Effector CD4-positive, alpha-beta T cell (primary cell): ENCODE results near the gene ATAD2B.

ENCODE experiments used
- DNase-seq: peaks from one replicate; pipeline ENCODE4 v3.0.0-alpha.2; 2020

ATAD2B gene

GRCh38 chr2:23836505-23836904 is 90.4 kb downstream of the ATAD2B start:
- no peak for DNase-seq

- no peak for DNase-seq
Observed at GRCh38 chr2:23835988-23836387, 90.9 kb downstream of the ATAD2B start.

GRCh38 chr2:23835423-23835822 is 91.5 kb downstream of the ATAD2B start:
- DNase-seq: no peak

GRCh38 chr2:23828986-23829385 is 97.9 kb downstream of the ATAD2B start:
- no peak for DNase-seq

GRCh38 chr2:23828256-23828980 is 98.5 kb downstream of the ATAD2B start:
- no peak for DNase-seq

- no peak for DNase-seq
Observed at GRCh38 chr2:23827287-23827686, 99.6 kb downstream of the ATAD2B start.

GRCh38 chr2:23826771-23827170 is 100.2 kb downstream of the ATAD2B start:
- DNase-seq: no peak

- no peak for DNase-seq
Observed at GRCh38 chr2:23826040-23826439, 100.9 kb downstream of the ATAD2B start.

GRCh38 chr2:23824777-23825212 is 102.1 kb downstream of the ATAD2B start:
- peak; percentile 12 for DNase-seq

GRCh38 chr2:23823863-23824262 is 103.1 kb downstream of the ATAD2B start:
- DNase-seq: no peak

GRCh38 chr2:23814963-23815362 is 112.0 kb downstream of the ATAD2B start:
- no peak for DNase-seq

- no peak for DNase-seq
Observed at GRCh38 chr2:23813438-23813837, 113.5 kb downstream of the ATAD2B start.

- DNase-seq: no peak
Observed at GRCh38 chr2:23809150-23809549, 117.8 kb downstream of the ATAD2B start.

GRCh38 chr2:23806665-23807249 is 120.2 kb downstream of the ATAD2B start:
- DNase-seq: no peak

- DNase-seq: no peak
Observed at GRCh38 chr2:23806201-23806600, 120.7 kb downstream of the ATAD2B start.

GRCh38 chr2:23803965-23804542 is 122.9 kb downstream of the ATAD2B start:
- DNase-seq: no peak

- DNase-seq: no peak
Observed at GRCh38 chr2:23803264-23803964, 123.5 kb downstream of the ATAD2B start.

- DNase-seq: no peak
Observed at GRCh38 chr2:23801396-23801795, 125.5 kb downstream of the ATAD2B start.

GRCh38 chr2:23794234-23794633 is 132.7 kb downstream of the ATAD2B start:
- no peak for DNase-seq

- DNase-seq: no peak
Observed at GRCh38 chr2:23793476-23793875, 133.4 kb downstream of the ATAD2B start.

GRCh38 chr2:23791030-23791429 is 135.9 kb downstream of the ATAD2B start:
- DNase-seq: no peak

- no peak for DNase-seq
Observed at GRCh38 chr2:23789012-23789411, 137.9 kb downstream of the ATAD2B start.

- no peak for DNase-seq
Observed at GRCh38 chr2:23788100-23788499, 138.8 kb downstream of the ATAD2B start.

- no peak for DNase-seq
Observed at GRCh38 chr2:23784971-23785370, 142.0 kb downstream of the ATAD2B start.
